GM19025 (cell line): ENCODE results near the gene TRERF1.
"Not testable (repeated sequence)": the region's sequence is repeated elsewhere in the genome, so short reads cannot be mapped to it uniquely, and the experiment has no call there.

Source experiments
- ATAC-seq: cut with Tn5 transposase; IDR thresholded peaks from one replicate; pipeline ENCODE4 v1.9.1; 2021; ENCODE audit warnings: mild to moderate bottlenecking, low read depth, moderate library complexity; ENCODE audit not compliant: unreplicated experiment

Gene TRERF1

GRCh38 chr6:42344756-42345155 is 107.0 kb downstream of the TRERF1 start:
- no peak for ATAC-seq

- no peak for ATAC-seq
These were observed 109.8 kb downstream of the TRERF1 start for GRCh38 chr6:42341771-42342553.

GRCh38 chr6:42341221-42341620 is 110.5 kb downstream of the TRERF1 start:
- no peak for ATAC-seq

GRCh38 chr6:42340511-42340910 is 111.2 kb downstream of the TRERF1 start:
- ATAC-seq, result no peak

GRCh38 chr6:42339991-42340401 is 111.7 kb downstream of the TRERF1 start:
- ATAC-seq, result peak; percentile 55

GRCh38 chr6:42338744-42339222 is 112.9 kb downstream of the TRERF1 start:
- ATAC-seq, result no peak

- no peak for ATAC-seq
These were observed 113.6 kb downstream of the TRERF1 start for GRCh38 chr6:42337985-42338743.

GRCh38 chr6:42336431-42336830 is 115.3 kb downstream of the TRERF1 start:
- no peak for ATAC-seq

GRCh38 chr6:42335896-42336295 is 115.8 kb downstream of the TRERF1 start:
- ATAC-seq, result no peak

- no peak for ATAC-seq
These were observed 116.9 kb downstream of the TRERF1 start for GRCh38 chr6:42334870-42335269.

- ATAC-seq, result no peak
These were observed 118.1 kb downstream of the TRERF1 start for GRCh38 chr6:42333612-42334011.

- ATAC-seq, result no peak
These were observed 118.8 kb downstream of the TRERF1 start for GRCh38 chr6:42332916-42333315.

GRCh38 chr6:42331019-42331418 is 120.7 kb downstream of the TRERF1 start:
- no peak for ATAC-seq

- no peak for ATAC-seq
These were observed 125.5 kb downstream of the TRERF1 start for GRCh38 chr6:42326248-42326647.

GRCh38 chr6:42324656-42325324 is 126.9 kb downstream of the TRERF1 start:
- not testable (repeated sequence) for ATAC-seq

GRCh38 chr6:42322676-42323075 is 129.1 kb downstream of the TRERF1 start:
- no peak for ATAC-seq

GRCh38 chr6:42321976-42322375 is 129.8 kb downstream of the TRERF1 start:
- no peak for ATAC-seq

- ATAC-seq, result no peak
These were observed 131.0 kb downstream of the TRERF1 start for GRCh38 chr6:42320762-42321161.

GRCh38 chr6:42318480-42318879 is 133.2 kb downstream of the TRERF1 start:
- no peak for ATAC-seq

- no peak for ATAC-seq
These were observed 134.7 kb downstream of the TRERF1 start for GRCh38 chr6:42316981-42317380.
